Measurements from ENCODE around the gene MLEC. TPM values are rescaled to one million over a fixed set of nuclear protein-coding genes. Genes with fewer than 3 reads are reported as not detected.

Gene MLEC
- total RNA-seq, 1 donor from 2014 or later = 98.1 TPM

GRCh38 chr12:120751389-120751788, 64.4 kb downstream of the MLEC start:
- Histone ChIP-seq H3K27me3 (ENCODE audit: low read depth) (no peaks in the 10 kb centered on the region), H3K36me3 (no peaks in the 10 kb centered on the region), H3K4me1 (no peaks in the 10 kb centered on the region), H3K9me3 (no peaks in the 10 kb centered on the region), H3K27ac (no peak overlapping the region), H3K4me3 (no peak overlapping the region)
- intact Hi-C loops (cut with DNase I) = no loop called here
- DNase-seq (no peak), ATAC-seq (no peak)
- TF ChIP-seq CTCF (IDR thresholded peaks at IDR 0.05) = no peak

Other genes starting within 250 kb of the MLEC start
- 263 TPM for gene COX6A1, start 249.0 kb upstream of the MLEC start, total RNA-seq
- 20.4 TPM for gene TRIAP1, start 240.8 kb upstream of the MLEC start, total RNA-seq
- 31.7 TPM for gene GATC, start 240.7 kb upstream of the MLEC start, total RNA-seq
- 115 TPM for gene SRSF9, start 217.4 kb upstream of the MLEC start, total RNA-seq
- gene DYNLL1, start 191.0 kb upstream of the MLEC start, total RNA-seq = 285 TPM
- gene COQ5, start 158.0 kb upstream of the MLEC start, total RNA-seq = 24.1 TPM
- gene RNF10, start 152.8 kb upstream of the MLEC start, total RNA-seq = 175 TPM
- gene POP5, start 105.7 kb upstream of the MLEC start, total RNA-seq = 39.5 TPM
- 0.30 TPM for gene CABP1, start 46.5 kb upstream of the MLEC start, total RNA-seq
- gene UNC119B, start 23.3 kb downstream of the MLEC start, total RNA-seq = 27.1 TPM
- gene ACADS, start 38.7 kb downstream of the MLEC start, total RNA-seq = 24.4 TPM
- 44.0 TPM for gene SPPL3, start 217.2 kb downstream of the MLEC start, total RNA-seq

Measured in lower lobe of right lung (tissue), 2 donors.